NCI-H2227 (cell line): ENCODE data around the gene ACVR1B.
A peak's percentile ranks its signal among the peaks of the same experiment; 100 is the strongest.

Source experiments
- DNase-seq: peaks from one replicate; lab custom pipeline; 2025; ENCODE audit not compliant: unreplicated experiment; lab: John Stamatoyannopoulos, UW

Gene ACVR1B

GRCh38 chr12:52003016-52003550, 51.6 kb downstream of the ACVR1B start:
- DNase-seq: no peak

GRCh38 chr12:52003591-52003990, 52.1 kb downstream of the ACVR1B start:
- DNase-seq: no peak

- peak; percentile 61 for DNase-seq
These were observed 52.6 kb downstream of the ACVR1B start for GRCh38 chr12:52004042-52004648.

GRCh38 chr12:52005218-52005902, 53.9 kb downstream of the ACVR1B start:
- no peak for DNase-seq

- DNase-seq: peak; percentile 52
These were observed 54.6 kb downstream of the ACVR1B start for GRCh38 chr12:52005903-52006703.

- DNase-seq: peak; percentile 78
These were observed 55.2 kb downstream of the ACVR1B start, which contains the start of gene TAMALIN for GRCh38 chr12:52006726-52007157. TAMALIN (plus strand) TSS chr12:52006946; CDS start chr12:52007020, 74 bp downstream.

- DNase-seq: peak; percentile 28
These were observed 55.8 kb downstream of the ACVR1B start for GRCh38 chr12:52007158-52007921.

- DNase-seq: no peak
These were observed 56.5 kb downstream of the ACVR1B start for GRCh38 chr12:52007982-52008510.

GRCh38 chr12:52009081-52009751, 57.7 kb downstream of the ACVR1B start:
- no peak for DNase-seq

GRCh38 chr12:52010152-52010622, 58.7 kb downstream of the ACVR1B start:
- peak; percentile 89 for DNase-seq

- DNase-seq: peak; percentile 75
These were observed 59.4 kb downstream of the ACVR1B start for GRCh38 chr12:52010692-52011601.

- no peak for DNase-seq
These were observed 60.2 kb downstream of the ACVR1B start for GRCh38 chr12:52011602-52012214.

- DNase-seq: no peak
These were observed 62.3 kb downstream of the ACVR1B start for GRCh38 chr12:52013626-52014310.

- DNase-seq: no peak
These were observed 63.4 kb downstream of the ACVR1B start for GRCh38 chr12:52014567-52015530.

GRCh38 chr12:52015532-52016041, 64.1 kb downstream of the ACVR1B start:
- no peak for DNase-seq

GRCh38 chr12:52018433-52019112, 67.1 kb downstream of the ACVR1B start:
- no peak for DNase-seq
